Kidney epithelial cell (primary cell): ENCODE results near the gene MRPL42. TPM values are rescaled to one million over a fixed set of nuclear protein-coding genes. Genes with fewer than 3 reads are reported as not detected.

Source experiments
- DNase-seq: peaks from one replicate; pipeline ENCODE4 v3.0.0-alpha.2; 2010; ENCODE audit warnings: low read depth
- H3K27me3 ChIP-seq: 2 replicates; pipeline ENCODE4 v1.6.0; 2011; ENCODE audit warnings: low read length; ENCODE audit not compliant: control insufficient read depth, insufficient read depth
- H3K36me3 ChIP-seq: 2 replicates; pipeline ENCODE4 v1.5.1; 2011; ENCODE audit warnings: low read length; ENCODE audit not compliant: control insufficient read depth, insufficient read depth
- H3K4me3 ChIP-seq: 2 replicates; pipeline ENCODE4 v1.5.1; 2011; ENCODE audit warnings: low read depth, mild to moderate bottlenecking, control low read depth, low read length
- total RNA-seq: library from RNA; depleted of rRNA; stranded (reverse); fragments of >200 nt; gene quantifications from 2 replicates; pipeline ENCODE4 v1.2.3, GENCODE V29; 2015
- TF ChIP-seq, protein P1 (sequence below): IDR thresholded peaks from 2 replicates; pipeline ENCODE4 v1.5.1; 2011; ENCODE audit warnings: mild to moderate bottlenecking, moderate library complexity, low read length, control low read depth, inconsistent platforms; ENCODE audit not compliant: insufficient read depth, poor library complexity, severe bottlenecking

The MRPL42 gene
- total RNA-seq, 1 donor from 2014 or later, result 95.1 TPM

DNA sequence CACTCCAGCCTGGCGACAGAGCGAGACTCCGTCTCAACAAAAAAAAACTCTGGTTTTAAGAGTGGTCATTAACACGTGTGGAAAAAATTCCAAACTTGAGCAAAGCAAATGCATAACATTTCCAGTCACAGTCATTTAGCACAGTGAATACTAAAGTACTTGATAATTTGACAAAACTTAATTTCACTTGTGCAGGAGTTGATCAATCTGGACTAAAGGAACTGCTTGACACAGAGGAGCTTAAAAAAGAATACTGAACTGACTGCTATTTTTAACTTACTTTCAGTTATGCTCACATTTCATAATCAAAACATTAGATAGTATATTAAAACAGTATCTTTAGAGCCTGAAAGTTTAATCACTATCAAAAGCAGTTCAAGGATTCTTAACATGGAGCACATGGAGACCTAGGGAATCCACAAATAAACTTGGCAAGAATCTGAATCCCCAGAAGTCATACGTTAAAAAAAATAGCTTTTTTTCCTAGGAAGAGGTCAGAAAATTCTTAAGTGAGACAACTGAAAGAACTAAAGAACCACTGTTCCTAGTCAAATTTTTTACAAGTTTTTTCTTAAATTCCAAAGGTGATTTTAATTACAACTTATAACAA is 33.0 kb upstream of the MRPL42 start:
- no peak overlapping the region for H3K4me3 ChIP-seq
- H3K27me3 ChIP-seq, result no peaks in the 10 kb centered on the region
- DNase-seq, result no peak
- TF ChIP-seq, protein P1, sequence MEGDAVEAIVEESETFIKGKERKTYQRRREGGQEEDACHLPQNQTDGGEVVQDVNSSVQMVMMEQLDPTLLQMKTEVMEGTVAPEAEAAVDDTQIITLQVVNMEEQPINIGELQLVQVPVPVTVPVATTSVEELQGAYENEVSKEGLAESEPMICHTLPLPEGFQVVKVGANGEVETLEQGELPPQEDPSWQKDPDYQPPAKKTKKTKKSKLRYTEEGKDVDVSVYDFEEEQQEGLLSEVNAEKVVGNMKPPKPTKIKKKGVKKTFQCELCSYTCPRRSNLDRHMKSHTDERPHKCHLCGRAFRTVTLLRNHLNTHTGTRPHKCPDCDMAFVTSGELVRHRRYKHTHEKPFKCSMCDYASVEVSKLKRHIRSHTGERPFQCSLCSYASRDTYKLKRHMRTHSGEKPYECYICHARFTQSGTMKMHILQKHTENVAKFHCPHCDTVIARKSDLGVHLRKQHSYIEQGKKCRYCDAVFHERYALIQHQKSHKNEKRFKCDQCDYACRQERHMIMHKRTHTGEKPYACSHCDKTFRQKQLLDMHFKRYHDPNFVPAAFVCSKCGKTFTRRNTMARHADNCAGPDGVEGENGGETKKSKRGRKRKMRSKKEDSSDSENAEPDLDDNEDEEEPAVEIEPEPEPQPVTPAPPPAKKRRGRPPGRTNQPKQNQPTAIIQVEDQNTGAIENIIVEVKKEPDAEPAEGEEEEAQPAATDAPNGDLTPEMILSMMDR, result no peak
- no peaks in the 10 kb centered on the region for H3K36me3 ChIP-seq

DNA sequence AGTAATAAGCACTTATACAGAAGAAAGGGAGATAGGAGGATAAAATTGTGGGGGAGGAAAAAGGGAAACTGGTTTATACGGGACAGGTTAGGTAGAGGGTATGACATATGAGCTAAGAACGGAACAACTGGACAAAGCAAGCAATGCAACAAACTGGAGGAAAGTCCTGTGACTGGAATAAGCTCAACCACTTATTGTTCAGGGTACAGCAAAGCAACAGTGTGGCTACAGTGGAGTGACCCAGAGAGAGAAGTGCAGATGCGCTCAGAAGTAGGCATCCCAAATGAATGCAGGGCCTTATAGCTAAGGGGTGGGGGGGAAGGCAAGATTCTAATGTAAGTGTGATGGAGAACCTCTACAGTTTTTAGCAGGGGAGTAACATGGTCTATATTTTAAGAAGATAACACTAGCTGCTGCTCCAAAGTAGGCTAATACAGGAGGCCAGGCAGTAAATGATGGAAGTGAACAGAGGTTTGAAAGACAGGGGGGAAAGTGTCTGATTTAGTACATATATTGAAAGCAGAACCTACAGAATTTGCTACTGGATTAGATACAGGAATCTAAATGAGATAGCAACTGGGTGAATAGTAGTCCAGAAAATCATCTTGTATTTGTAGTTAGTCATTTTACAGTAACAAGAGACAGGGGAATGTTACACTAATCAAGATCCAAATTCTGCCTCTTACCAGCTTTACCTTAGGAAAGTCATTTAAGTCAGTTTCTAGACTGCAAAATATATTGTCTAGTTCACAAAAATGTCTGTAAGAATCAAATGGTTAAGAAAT is 28.9 kb upstream of the MRPL42 start:
- TF ChIP-seq, protein P1, result no peak
- Histone ChIP-seq H3K36me3 (no peaks in the 10 kb centered on the region), H3K27me3 (no peaks in the 10 kb centered on the region), H3K4me3 (no peak overlapping the region)
- no peak for DNase-seq

DNA sequence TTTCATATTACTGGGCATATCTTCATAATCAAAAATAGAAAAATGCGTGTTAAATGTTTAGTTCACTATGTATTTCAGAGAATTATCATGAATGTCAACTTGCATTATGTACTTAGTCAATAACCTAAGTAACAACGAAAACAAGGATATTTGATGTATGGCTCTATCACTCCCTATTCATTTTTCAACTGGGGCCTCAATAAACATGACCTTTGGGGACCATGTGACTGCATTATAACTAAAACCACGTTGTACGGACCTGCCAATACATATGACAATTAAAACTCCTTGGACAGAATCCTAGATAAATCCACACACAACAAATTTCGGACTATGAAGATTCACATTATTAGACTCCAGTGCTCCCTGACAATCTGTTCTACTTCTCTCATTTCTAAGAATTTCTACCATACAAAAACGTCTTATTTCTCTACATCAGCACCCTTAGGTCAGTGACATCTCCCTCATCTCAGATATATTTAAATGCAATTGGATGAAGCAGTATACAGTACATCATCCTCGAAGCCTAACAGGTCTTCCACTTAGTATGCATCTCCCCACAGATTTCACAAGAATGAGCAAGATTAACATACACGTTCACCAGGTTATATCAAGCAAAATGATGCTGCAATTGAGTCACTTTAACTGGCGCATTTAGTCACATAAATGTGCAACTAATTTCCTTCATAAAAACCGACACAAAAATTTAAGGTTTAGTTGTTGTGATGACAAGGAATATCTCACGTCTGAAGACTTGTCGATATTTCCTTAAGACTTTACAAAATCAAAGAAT is 27.1 kb upstream of the MRPL42 start:
- TF ChIP-seq, protein P1, result no peak
- DNase-seq, result no peak
- Histone ChIP-seq H3K27me3 (no peaks in the 10 kb centered on the region), H3K36me3 (no peaks in the 10 kb centered on the region), H3K4me3 (peak overlapping the region; percentile 76)

DNA sequence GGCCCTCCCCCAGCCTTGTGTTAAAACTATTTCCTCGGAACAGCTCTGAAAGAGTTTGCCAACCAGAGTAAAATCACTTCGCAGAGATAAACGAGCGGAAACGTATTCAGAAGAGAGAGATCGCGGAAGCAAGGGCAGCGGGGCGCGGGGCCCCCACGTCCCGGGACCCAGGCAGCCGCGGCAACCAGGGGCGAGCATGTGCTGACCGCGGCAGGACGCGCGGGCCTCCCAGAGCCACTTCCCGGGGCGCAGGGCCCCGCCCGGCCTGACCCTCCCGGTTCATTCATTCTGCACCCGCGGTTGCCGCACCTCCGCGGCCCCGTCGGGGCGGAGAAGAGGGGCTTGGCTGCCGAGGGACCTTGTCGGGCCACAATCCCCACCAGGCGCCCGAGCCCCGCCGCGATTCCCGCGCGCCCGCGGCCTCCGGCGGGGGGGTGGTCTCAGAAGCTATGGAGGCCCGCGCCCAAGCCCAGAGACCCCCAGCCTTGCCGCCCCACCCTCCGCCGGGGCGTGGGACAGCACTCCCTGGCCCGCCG is 26.2 kb upstream of the MRPL42 start:
- TF ChIP-seq, protein P1, result no peak
- H3K4me3 ChIP-seq, result peak overlapping the region; percentile 76
- DNase-seq, result no peak

DNA sequence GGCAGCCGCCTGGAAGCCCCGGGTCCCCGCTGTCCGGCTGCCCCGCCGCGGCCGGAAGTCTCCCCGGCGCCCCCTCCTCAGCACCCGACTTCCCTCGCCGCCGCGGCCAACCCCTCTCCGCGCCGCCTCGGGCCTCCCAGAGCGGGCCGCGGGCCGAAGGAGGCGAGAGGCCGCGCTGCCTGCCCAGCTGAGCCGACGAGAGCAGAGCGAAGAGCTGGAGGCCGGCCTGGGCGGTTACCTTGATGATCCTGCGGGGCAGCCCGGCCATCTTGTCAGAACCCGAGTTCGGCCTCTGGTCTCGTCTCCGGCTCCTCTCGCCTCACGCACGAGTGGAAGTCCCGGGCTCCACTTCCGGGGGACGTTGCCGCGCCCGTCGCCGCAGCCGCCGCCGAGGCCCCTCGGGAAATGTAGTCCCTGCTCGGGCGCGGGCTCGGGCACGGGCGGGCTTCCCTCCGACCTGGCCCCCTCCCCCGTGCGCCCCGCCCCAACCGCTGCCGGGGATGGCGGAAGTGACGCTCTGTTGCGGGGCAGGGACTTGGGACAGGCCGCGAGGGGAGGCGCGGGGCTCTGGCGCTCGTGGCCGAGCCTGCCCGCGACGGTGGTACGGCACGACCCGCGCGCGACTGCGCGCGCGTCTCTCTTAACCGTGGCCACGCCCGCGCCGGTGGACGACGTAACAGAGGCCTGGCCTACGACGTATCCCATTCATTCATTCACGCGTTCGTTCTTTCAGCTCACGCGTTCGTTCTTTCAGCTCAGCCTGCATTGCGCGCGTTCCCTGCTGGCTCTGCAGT is 25.5 kb upstream of the MRPL42 start, which contains the start of gene UBE2N:
TSS of gene UBE2N (minus strand) at position 331 of the 794 bp plus-strand sequence. CDS start at position 268, 63 bp downstream.
- DNase-seq, result peak; percentile 69
- H3K4me3 ChIP-seq, result peak within 1 kb of the TSS; percentile 76
- H3K36me3 ChIP-seq, result no peaks in the 10 kb centered on the region
- TF ChIP-seq, protein P1, result no peak
- H3K27me3 ChIP-seq, result no peaks in the 10 kb centered on the region

More for the DNA sequence above, 26.2 kb upstream of the MRPL42 start:
- H3K27me3 ChIP-seq, result no peaks in the 10 kb centered on the region
- no peaks in the 10 kb centered on the region for H3K36me3 ChIP-seq
